ENCODE data around the gene CCL1.

The CCL1 gene, protein sequence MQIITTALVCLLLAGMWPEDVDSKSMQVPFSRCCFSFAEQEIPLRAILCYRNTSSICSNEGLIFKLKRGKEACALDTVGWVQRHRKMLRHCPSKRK

DNA sequence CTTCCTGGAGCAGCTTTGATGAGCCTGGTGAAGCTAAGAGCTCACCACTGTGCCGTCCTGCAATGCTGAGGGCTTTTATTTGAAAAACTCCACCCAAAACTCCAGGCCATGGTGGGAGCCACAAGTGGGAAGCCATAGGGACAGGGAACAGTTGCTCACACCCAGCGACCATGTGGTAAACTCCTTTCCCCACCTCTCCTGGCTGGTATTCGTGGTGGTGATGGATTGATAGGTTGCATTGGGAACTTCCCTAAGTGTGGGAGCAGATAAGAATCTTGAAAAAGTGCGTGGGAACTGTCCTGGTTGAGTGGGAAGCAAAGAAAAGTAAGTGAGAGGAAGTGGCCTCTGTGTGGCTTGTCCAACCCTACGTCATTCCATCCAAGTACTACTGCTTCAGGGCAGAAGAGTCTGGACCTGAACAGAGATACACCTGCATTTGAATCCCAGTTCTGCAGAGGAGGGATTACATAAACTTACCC, at the start of gene CCL1:
Gene CCL1, minus strand, starts transcription at position 51 of the 479 bp plus-strand sequence. CDS start 72 bp downstream, outside the sequence.
- no peak for DNase-seq (ENCODE audit: extremely low read depth, low read depth)
- TF ChIP-seq, protein P1, sequence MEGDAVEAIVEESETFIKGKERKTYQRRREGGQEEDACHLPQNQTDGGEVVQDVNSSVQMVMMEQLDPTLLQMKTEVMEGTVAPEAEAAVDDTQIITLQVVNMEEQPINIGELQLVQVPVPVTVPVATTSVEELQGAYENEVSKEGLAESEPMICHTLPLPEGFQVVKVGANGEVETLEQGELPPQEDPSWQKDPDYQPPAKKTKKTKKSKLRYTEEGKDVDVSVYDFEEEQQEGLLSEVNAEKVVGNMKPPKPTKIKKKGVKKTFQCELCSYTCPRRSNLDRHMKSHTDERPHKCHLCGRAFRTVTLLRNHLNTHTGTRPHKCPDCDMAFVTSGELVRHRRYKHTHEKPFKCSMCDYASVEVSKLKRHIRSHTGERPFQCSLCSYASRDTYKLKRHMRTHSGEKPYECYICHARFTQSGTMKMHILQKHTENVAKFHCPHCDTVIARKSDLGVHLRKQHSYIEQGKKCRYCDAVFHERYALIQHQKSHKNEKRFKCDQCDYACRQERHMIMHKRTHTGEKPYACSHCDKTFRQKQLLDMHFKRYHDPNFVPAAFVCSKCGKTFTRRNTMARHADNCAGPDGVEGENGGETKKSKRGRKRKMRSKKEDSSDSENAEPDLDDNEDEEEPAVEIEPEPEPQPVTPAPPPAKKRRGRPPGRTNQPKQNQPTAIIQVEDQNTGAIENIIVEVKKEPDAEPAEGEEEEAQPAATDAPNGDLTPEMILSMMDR (IDR thresholded peaks at IDR 0.05; ENCODE audit: low read depth, low read length) = no peak

DNA sequence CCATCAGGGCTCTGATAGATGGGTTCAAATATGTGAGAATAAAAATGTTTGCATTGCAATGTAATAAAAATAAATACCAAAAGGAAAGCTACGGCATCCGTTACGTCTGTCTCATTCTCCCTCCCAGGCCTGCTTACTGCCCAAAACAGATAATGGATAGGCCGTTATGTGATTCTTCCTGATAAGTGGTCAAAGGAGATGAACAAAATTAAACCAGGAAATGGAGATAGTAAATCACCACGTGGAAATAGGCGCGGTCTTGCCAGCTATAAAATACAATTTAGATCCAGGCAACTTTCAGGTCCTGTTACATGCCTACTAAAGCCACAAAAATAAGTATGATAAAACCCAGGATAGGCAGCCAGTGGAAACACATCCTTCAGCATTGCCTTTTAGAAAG, 49.5 kb upstream of the CCL1 start:
- TF ChIP-seq, protein P1 (IDR thresholded peaks at IDR 0.05; ENCODE audit: low read depth, low read length) = no peak
- no peak for DNase-seq (ENCODE audit: extremely low read depth, low read depth)

DNA sequence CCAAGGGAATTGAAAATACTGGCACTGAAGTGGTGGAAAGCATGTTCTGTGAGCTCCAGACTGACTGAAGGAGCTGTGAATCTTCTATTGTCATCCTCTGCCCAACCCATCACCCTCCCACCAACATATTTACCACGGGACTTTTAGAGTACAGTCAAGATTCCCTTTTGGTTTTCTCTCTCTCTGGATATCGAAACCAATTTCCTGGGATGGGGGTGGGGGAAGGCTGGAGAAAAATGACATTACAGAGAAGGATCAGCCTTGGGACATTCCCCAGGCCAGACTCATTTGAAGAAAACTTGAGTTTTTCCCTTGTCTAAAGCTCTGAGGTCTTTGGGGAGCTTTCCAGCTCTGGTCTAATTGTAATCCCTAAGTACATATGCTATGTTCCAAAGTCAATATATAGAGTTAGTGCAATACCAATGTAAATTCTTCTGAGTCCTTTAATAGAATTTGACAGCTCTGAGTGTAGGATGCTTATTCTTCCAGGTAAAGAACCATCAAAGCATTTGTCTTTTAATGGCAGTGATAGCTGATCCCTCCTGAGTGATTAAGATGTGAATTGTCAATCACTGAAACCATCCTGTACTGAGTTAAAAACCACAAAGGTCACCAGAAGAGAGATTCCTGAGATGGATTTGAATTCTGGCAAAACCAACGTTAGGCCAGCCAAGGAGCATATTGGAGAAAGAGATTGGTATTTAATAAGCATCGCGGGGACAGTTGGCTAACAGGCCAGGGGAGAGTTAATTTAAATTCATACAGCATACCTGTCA, 48.8 kb upstream of the CCL1 start:
- TF ChIP-seq, protein P1 (IDR thresholded peaks at IDR 0.05; ENCODE audit: low read depth, low read length) = no peak
- DNase-seq (ENCODE audit: extremely low read depth, low read depth) = no peak

DNA sequence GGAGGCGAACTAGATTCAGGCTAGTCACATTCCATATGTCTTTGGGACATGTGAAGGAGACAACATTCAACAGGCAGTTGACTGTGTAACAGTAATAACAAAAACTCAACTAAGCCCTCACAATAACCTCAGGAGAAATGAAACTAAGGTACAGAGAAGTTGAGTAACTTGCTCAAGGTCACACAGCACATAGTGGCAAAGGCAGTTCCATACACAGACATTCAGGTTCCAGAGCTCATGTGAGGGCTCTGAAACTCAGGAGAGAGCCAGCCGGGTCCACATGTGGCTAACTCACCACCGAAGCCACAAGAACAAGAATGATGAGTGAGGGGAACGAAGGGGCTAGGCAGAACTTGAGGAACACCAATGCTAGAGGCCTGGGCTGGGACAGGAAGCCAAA, 46.3 kb upstream of the CCL1 start:
- TF ChIP-seq, protein P1 (IDR thresholded peaks at IDR 0.05; ENCODE audit: low read depth, low read length) = no peak
- DNase-seq (ENCODE audit: extremely low read depth, low read depth) = no peak

DNA sequence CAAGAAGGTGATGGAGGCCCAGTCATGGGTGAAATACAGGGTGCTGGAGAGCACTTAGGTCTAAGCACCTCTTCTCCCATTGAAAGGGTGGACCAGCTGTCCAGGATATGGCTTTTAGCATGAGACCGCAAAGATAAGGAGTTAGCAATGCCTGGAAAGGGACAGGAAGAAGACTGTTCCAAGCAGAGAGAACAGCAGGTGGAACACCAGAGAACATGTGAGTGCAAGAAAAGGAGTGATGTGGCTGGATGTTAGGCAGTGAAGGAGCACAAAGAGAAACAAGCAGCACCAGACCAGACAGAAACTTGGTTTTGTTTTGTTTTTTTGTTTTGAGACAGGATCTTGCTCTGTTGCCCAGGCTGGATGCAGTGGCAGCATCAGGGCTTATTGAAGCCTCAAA, 45.4 kb upstream of the CCL1 start:
- TF ChIP-seq, protein P1 (IDR thresholded peaks at IDR 0.05; ENCODE audit: low read depth, low read length) = no peak

DNA sequence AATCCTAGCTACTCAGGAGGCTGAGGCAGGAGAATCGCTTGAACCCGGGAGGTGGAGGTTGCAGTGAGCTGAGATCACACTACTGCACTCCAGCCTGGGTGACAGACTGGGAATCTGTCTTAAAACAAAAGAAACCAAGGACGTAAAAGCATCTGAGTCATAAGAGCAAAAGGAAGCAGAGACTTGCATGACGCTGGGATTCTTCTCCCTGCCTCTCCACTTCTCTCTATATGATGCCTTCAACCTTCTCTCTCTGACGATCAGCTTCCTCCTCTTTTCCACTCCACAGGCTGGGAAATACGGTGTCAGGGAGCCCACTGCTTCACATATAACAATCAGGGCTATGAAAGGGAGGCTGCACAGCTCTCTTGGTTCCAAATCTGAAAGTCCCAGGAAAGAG, 43.2 kb upstream of the CCL1 start:
- DNase-seq (ENCODE audit: extremely low read depth, low read depth) = no peak
- TF ChIP-seq, protein P1 (IDR thresholded peaks at IDR 0.05; ENCODE audit: low read depth, low read length) = no peak

More for the DNA sequence above, 45.4 kb upstream of the CCL1 start:
- DNase-seq (ENCODE audit: extremely low read depth, low read depth) = no peak

DNA sequence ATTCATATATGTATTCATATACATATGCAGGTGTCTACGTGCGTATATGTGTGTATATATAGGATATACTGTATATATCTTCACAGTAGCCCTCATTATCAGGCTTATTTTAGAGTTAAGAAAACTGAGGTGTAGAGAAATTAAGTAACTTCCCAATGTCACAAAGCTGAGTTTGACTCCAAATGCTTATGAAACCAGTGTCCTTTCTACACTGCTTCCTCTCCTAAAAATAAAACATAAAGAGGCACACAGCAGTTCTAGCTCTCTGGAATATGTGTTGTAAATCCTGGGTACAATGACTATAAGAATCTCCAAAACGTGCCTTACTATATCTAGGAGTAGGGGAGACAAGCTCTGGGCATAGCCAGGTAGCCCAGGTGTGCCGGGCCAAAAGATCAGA, 40.0 kb upstream of the CCL1 start:
- TF ChIP-seq, protein P1 (IDR thresholded peaks at IDR 0.05; ENCODE audit: low read depth, low read length) = no peak
- no peak for DNase-seq (ENCODE audit: extremely low read depth, low read depth)

Measured in AG09319 (cell line).